NCI-H187 treated with DMSO at 0.1 percent for 48 hours (cell line): ENCODE results near the gene CFB.
"Not testable (repeated sequence)": the region's sequence is repeated elsewhere in the genome, so short reads cannot be mapped to it uniquely, and the experiment has no call there.

ENCODE experiments used
- DNase-seq: peaks from one replicate; lab custom pipeline; 2025; lab: John Stamatoyannopoulos, UW

CFB gene

DNA sequence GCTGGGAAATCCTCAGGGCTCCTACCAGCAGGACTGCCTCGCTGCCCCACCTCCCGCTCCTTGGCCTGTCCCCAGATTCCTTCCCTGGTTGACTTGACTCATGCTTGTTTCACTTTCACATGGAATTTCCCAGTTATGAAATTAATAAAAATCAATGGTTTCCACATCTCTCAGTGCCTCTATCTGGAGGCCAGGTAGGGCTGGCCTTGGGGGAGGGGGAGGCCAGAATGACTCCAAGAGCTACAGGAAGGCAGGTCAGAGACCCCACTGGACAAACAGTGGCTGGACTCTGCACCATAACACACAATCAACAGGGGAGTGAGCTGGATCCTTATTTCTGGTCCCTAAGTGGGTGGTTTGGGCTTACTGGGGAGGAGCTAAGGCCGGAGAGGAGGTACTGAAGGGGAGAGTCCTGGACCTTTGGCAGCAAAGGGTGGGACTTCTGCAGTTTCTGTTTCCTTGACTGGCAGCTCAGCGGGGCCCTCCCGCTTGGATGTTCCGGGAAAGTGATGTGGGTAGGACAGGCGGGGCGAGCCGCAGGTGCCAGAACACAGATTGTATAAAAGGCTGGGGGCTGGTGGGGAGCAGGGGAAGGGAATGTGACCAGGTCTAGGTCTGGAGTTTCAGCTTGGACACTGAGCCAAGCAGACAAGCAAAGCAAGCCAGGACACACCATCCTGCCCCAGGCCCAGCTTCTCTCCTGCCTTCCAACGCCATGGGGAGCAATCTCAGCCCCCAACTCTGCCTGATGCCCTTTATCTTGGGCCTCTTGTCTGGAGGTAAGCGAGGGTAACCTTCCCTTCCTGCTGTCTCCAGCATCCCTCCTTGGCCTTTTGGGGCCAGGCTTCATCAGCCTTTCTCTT lies at the start of gene CFB:
CFB (plus strand) TSS at position 589 of the 863 bp plus-strand sequence; CDS start at position 716, 127 bp downstream.
- no peak for DNase-seq

GRCh38 chr6:31896493-31896855 lies 49.4 kb upstream of the CFB start:
- DNase-seq: no peak

- DNase-seq: no peak
Observed at GRCh38 chr6:31896856-31897611, 48.9 kb upstream of the CFB start.

- DNase-seq: peak; percentile 53
Observed at GRCh38 chr6:31897612-31898382, 48.1 kb upstream of the CFB start, which contains the start of gene EHMT2. TSS of gene EHMT2 (minus strand) at chr6:31897698. CDS start at chr6:31897677, 21 bp downstream.

DNA sequence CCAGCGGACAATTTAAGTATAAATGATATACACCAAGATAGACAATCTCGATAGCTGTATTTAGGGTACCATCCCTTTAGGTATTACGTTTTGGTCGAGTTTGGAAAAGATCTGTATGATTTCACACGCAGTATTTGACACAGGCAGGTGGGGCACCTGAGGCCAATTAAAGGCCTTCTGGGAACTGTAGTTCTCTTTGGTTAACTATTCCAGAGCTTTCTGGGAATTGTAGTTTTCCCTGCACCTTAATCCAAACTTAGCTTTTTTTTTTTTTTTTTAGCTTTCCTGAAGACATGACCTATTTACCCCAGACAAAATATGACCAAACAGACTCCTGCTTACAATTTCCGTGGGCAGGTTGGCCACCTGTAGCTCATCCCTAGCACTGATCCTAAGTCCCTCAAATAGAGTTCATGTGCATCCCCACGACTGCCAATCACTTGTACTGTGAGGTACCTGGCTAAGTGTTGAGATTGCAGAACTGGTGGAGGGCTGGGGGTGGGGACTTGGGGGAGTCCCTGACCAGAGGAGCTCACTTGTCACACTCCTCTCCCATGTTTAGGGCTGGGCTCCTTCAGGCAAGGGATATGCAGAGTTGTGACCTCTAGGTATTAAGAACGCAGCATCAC lies 47.4 kb upstream of the CFB start:
- DNase-seq: peak; percentile 12

DNA sequence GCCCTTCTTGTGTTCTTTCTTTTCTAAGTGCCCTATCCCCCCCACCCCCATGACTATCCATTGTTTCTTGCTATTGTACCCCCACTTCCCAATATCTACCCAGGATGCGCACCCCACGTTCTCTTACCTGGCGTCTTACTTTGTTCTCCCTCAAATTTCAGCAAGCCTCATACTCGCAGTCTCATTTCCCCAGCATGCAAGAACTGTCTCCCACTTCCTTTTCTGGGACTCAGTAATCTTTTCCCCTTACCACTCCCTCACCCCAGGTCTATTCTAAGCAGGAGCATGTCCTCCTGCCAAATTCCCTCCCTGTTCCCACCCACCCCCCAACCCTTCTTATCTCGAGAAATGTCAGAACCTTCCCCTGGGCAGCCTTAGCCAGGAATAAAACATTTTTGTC lies 46.7 kb upstream of the CFB start:
- DNase-seq: no peak

GRCh38 chr6:31899882-31900722 lies 45.8 kb upstream of the CFB start:
- no peak for DNase-seq

DNA sequence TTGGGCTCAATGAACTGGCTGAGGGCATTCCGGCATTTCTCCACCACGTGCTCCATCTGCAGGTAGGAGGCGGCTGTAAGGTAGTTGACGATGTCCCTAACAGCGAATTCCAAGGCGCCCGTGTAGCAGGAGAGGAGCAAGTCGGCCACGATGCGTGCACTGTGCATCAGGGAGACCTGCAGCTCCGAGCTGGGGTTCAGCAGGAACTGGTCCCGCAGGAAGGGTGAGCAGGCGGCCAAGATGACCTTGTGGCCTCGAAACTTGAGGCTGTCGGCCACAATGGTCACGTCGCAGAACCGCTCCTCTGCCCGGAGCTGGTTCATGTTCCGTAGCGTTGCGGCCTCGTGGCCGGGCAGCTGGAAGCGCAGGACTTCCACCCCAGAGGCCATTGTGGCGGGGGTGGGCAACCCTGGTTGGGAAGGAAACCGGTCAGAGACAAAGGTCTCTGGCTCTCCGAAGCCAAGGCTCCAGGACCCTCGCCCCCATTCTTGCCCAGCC lies 44.9 kb upstream of the CFB start:
- DNase-seq: no peak

GRCh38 chr6:31901415-31901952 lies 44.4 kb upstream of the CFB start:
- DNase-seq: no peak

DNA sequence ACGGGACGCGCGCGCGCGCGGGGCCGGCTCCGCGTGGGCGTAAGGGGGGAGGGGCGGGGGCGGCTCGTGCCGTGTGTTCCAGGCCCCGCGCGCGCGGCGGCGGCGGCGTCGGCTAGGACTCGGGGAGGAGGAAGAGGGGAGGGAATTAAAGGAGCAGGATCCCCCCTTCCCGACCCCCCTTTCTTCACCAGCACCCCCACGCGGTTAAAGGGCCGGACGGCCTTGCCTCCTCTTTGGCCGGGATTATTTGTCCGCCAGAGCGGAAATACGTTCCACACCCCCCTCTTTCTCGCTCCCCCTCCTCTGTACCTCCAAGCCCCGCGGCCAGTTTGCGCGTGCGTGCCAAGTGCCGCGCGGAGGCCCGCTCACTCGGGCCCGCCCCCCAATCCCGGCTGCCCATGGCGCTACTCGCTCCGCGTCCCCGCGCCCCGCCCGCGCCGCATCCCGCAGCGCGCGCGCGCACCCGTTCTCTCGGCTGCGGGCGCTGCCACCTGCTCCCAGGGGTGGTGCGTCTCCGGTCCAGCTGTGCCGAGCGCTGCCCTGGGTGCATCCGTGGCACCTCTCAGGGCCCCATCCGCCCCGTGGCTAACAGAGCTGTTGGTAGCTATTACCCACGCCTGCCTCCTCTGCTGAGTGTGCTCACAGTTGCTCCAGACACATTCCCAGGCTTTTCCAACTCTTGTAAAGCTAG lies 43.8 kb upstream of the CFB start, which contains the start of gene ZBTB12:
ZBTB12 (minus strand) TSS at position 134 of the 691 bp plus-strand sequence. CDS start 781 bp downstream, outside the sequence.
- DNase-seq: peak; percentile 52

GRCh38 chr6:31903957-31904356 lies 41.9 kb upstream of the CFB start:
- DNase-seq: no peak

DNA sequence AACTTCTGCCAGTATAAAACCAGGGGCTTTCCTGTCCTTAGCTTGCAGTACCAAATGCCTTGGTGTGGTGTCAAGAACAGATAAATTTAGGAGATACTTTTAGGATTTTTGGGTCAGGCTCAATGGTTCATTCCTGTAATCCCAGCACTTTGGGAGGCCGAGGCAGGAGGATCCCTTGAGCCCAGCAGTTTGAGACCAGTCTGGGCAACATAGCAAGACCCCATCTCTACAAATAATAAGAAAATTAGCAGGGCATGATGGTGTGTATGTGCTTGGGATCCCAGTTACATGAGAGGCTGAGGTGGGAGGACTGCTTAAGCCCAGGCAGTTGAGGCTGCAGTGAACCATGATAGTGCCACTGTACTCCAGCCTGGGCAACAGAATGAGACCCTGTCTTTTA lies 40.9 kb upstream of the CFB start:
- no peak for DNase-seq

DNA sequence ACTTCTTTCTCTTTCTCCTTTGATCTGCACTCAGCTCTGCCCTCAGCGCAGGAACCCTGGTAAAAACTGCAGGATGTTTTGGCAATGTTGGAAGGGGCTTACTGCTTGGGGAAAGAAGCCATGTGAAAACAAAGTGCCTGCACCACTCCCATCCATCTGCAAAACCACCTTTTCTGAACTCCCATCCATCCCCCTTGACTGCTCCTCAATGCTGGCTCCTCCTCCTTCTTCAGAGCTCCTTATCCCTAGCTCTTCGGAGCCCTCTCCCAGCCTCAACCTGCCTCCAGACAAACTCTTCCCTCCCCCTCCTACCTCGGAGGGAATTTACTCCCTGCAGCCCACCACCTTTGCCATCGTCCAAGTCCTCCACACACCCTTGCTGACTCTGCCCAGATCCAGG lies 39.8 kb upstream of the CFB start:
- no peak for DNase-seq

DNA sequence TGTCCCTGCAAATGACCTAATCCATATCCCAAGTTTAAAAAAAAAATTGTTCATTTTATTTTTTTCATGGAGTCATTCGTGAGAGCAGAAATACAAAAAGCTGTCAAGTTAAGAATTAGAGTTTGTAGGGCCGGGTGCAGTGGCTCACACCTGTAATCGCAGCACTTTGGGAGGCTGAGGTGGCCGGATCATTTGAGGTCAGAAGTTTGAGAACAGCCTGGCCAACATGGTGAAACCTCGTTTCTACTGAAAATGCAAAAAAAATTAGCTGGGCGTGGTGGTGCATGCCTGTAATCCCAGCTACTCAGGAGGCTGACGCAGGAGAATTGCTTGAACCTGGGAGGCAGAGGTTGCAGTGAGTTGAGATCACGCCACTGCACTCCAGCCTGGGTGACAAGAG lies 39.2 kb upstream of the CFB start:
- not testable (repeated sequence) for DNase-seq

GRCh38 chr6:31907158-31907813 lies 38.6 kb upstream of the CFB start:
- DNase-seq: no peak

GRCh38 chr6:31908255-31908654 lies 37.6 kb upstream of the CFB start:
- DNase-seq: not testable (repeated sequence)

GRCh38 chr6:31908791-31909190 lies 37.1 kb upstream of the CFB start:
- no peak for DNase-seq

DNA sequence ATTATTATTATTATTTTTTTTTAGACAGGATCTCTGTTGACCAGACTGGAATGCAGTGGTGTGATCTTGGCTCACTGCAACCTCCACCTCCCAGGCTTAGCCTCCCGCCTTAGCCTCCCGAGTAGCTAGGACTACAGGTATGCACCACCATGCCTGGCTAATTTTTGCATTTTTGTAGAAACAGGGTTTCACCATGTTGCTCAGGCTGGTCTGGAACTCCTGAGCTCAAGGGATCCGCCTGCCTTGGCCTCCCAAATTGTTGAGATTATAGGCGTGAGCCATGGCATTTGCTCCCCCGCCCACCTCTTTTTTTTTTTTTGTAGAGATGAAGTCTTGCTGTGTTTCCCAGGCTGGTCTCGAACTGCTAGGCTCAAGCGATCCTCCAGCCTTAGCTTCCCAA lies 36.6 kb upstream of the CFB start:
- not testable (repeated sequence) for DNase-seq
